SKM-1 treated with dmso at 0.1 percent for 144 hours (cell line): ENCODE data around the gene NR1I2.

ENCODE experiments used
- DNase-seq: peaks from one replicate; lab custom pipeline; 2025; ENCODE audit not compliant: unreplicated experiment; lab: John Stamatoyannopoulos, UW

NR1I2 gene

DNA sequence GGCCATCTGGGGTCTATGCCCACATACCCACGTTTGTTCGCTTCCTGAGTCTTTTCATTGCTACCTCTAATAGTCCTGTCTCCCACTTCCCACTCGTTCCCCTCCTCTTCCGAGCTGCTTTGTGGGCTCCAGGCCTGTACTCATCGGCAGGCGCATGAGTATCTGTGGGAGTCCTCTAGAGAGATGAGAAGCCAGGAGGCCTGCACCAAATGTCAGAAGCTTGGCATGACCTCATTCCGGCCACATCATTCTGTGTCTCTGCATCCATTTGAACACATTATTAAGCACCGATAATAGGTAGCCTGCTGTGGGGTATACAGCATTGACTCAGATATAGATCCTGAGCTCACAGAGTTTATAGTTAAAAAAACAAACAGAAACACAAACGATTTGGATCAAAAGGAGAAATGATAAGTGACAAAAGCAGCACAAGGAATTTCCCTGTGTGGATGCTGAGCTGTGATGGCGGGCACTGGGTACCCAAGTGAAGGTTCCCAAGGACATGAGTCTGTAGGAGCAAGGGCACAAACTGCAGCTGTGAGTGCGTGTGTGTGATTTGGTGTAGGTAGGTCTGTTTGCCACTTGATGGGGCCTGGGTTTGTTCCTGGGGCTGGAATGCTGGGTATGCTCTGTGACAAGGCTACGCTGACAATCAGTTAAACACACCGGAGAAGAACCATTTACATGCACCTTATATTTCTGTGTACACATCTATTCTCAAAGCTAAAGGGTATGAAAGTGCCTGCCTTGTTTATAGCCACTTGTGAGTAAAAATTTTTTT, 35.9 kb downstream of the NR1I2 start:
- DNase-seq = no peak

DNA sequence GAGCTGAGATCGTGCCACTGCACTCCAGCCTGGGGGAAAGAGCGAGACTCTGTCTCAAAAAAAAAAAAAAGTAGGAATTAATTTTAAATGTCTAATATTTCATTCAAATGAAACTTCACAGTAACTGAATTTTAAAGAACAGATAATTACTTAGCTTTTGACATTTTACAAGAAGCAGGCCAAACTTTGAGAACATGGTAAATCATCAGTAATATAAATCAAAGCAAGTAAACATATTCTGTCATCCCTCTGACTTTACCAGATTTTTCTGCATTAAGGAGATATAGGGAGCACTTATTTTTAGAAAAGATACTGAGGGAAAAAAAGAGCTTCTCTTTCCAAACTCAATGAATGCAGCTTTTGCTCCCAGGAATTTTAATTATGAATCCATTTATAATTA, 37.0 kb downstream of the NR1I2 start:
- no peak for DNase-seq

DNA sequence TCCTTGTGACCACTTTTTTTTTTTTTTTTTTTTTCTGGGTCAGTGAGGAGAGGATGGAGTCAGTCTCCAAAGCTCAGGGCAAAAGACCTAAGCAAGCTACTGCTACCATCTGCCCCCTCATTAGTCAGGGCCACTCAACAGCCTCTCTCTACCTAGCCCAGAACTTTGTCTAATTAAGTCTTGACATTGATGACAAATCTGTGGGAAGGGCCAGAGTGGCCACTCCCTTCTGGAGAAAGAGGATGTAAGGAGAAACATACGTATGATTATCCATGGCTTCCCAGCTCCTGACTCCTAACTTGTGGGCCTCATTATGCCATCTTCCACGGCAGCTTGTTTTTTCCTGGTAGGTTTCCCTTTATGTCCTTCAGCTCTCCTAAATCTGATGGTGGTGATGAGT, 37.9 kb downstream of the NR1I2 start:
- DNase-seq = no peak

- no peak for DNase-seq
These were observed 43.9 kb downstream of the NR1I2 start for GRCh38 chr3:119825820-119826219.

GRCh38 chr3:119826711-119827608, 45.1 kb downstream of the NR1I2 start:
- DNase-seq = no peak

- no peak for DNase-seq
These were observed 47.5 kb downstream of the NR1I2 start for GRCh38 chr3:119829420-119829819.

GRCh38 chr3:119831022-119831421, 49.1 kb downstream of the NR1I2 start:
- DNase-seq = no peak

DNA sequence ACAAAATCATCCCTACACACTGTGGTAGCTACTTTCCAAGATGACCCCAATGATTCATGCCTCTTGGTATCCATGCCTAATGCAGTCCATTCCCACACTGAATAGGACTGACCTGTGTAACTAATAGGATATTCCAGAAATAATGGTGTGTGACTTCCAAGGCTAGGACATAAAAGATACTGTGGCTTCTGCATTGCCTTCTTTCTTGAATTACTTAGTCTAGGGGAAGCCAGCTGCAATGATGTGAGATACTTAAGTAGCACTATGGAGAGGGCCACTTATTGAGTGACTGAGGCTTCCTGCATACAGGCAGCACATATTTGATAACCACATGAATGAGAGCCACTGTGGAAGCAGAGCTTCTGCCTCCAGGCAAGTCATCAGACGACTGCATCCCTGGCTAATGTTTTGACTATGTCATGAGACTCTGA, 50.1 kb downstream of the NR1I2 start:
- no peak for DNase-seq

DNA sequence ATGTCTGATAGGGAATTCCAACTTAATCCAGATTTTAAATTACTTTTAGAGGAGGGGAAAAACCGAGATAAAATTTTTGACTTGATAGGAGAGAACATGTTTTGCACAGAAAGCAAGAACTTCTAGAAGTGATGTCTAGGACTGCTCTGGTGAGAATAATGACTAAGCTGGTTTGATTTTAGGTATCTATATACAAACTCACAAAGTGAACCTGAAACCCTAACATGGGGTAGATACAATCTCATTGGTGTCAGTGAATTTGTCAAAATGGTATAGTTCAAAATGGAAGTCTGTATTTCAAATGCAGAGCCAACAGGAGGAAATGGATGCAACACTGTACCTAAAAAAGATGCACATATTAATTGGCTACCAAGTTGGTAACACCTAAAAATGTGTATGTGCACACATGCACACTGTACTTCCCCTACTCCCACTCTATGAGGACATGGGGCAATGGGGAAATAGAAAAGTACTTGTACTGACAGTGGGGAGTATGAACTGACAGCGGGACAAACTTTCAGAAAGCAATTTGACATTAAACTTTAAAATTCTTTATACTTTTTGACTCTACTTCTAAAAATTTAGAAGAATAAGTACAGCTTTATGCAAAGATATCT, 53.0 kb downstream of the NR1I2 start:
- DNase-seq = no peak

DNA sequence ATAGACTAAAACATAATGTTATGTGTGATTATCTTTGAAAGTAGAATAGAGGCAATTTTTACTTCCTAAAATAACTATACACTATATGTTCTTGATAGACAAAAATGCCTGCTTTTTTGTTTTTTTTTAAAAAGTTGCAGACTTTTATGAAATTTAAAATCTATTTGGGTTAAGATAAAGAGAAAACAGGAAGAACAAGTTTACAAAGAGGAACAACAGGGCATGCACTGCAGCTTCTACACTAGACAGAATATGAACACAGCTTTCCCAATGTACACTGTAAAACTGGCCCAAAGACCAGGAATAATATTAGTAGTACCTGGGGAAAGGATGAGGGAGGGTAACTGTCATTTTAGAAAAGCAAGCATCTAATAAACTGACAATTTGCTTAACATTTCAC, 53.7 kb downstream of the NR1I2 start:
- DNase-seq = no peak

DNA sequence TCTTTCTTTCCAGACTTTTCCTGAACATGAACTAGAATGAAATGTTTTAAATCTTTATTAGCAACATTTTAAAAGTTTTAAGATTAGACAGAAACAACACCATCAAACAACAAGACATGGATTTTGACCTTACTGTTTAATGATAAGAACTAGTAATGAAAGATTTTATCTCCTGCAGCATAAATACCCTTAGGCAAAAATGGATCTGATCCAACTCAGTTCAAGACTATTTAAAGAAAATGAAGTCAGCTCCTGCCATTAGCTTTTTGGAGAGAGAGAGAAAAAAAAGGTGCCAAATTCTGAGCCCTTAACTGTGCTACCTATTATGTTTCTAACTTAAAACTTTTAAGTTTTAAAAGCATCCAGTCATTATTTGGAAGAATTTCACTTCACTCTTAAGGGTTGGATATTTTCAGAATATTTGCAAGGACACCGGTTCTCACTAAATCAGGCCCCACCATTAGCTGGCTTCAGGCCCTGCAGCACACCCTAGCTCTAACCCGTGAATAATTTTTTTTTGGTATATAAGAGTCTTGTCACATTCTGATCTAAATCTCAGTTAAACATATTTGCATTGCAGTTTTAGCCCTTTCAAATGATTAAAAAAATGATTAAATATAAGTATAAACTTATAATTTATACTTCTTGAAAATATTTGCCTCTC, 60.0 kb downstream of the NR1I2 start:
- DNase-seq = no peak

GRCh38 chr3:119849126-119849525, 67.2 kb downstream of the NR1I2 start:
- no peak for DNase-seq

- no peak for DNase-seq
These were observed 74.8 kb downstream of the NR1I2 start for GRCh38 chr3:119856695-119857094.

- no peak for DNase-seq
These were observed 77.1 kb downstream of the NR1I2 start for GRCh38 chr3:119858957-119859356.

DNA sequence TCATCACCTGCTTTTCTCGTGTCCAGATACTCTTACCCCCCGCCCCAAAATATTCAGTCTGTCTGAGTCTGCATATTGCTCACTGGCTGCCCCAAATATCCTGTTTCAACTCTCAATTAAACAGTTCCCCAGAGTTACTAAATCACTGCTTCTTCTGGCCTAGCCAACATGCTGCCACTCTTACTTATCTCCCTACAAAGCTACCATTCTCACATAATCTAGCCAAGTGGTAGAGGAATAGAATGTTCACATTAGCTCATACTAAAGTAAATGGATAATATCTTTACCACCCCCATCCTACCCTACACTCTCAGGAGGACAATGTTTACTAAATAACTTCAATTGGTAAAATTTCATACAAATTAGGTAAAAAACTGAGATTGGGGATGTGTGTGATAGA, 77.8 kb downstream of the NR1I2 start:
- no peak for DNase-seq

- DNase-seq = no peak
These were observed 79.8 kb downstream of the NR1I2 start for GRCh38 chr3:119861681-119862080.

- DNase-seq = no peak
These were observed 80.7 kb downstream of the NR1I2 start for GRCh38 chr3:119862616-119863015.

DNA sequence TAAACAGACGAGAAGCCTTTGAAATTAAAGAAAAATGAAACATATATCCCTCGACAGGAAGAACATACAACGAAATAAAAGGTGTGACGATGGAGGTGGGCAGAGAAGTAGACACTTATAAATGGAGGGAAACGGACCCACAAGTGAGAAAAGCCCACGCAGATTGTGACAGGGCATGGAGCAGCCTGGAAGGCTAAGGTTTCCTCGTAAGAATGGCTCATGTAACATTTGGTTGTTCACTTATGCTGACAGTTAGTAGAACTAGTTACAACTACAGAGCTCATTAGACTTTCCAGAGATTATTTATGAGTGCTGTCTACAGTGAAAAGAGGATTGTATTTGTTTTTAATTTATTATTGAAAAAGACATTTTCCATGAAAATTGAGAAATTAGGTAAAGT, 82.6 kb downstream of the NR1I2 start:
- no peak for DNase-seq
